ENCODE measurements around the gene RSBN1L. TPM values are rescaled to one million over a fixed set of nuclear protein-coding genes. Genes with fewer than 3 reads are reported as not detected.

RSBN1L gene
- total RNA-seq, 1 experiment from 2014 or later = 15.5 TPM

GRCh38 chr7:77699056-77699455, 2.8 kb downstream of the RSBN1L start:
- no peak overlapping the region for H3K9ac ChIP-seq (ENCODE audit: low read length)
- no peaks in the 10 kb centered on the region for H4K20me1 ChIP-seq (ENCODE audit: insufficient read depth)
- no peaks in the 10 kb centered on the region for H3K9me3 ChIP-seq (ENCODE audit: control insufficient read depth in 1 of 2, insufficient read depth in 1 of 2, low read depth in 1 of 2, low read length in 2 of 2)
- no peak for ATAC-seq
- CTCF ChIA-PET = no interaction called here
- POLR2A ChIA-PET = no interaction called here
- H3K27me3 ChIP-seq (ENCODE audit: insufficient read depth, low read length) = no peaks in the 10 kb centered on the region
- TF ChIP-seq ZNF274 (IDR thresholded peaks at IDR 0.05; ENCODE audit: low read depth, low read length) (no peak), EZH2 (IDR thresholded peaks at IDR 0.05) (no peak), POLR2A (IDR thresholded peaks at IDR 0.05; ENCODE audit: borderline replicate concordance, extremely low read depth, insufficient read depth, insufficient read length) (no peak), YY1 (IDR thresholded peaks at IDR 0.05; ENCODE audit: extremely low read depth, insufficient replicate concordance, low read depth, low read length) (no peak), ELF1 (IDR thresholded peaks at IDR 0.05; ENCODE audit: borderline replicate concordance, low read depth) (no peak), CBX3 (IDR thresholded peaks at IDR 0.05; ENCODE audit: low read depth) (no peak), FOSL1 (IDR thresholded peaks at IDR 0.05; ENCODE audit: low read depth) (no peak), SP1 (IDR thresholded peaks at IDR 0.05; ENCODE audit: low read depth) (no peak), ZFX (IDR thresholded peaks at IDR 0.05) (no peak)
- TF ChIP-seq, protein P1, sequence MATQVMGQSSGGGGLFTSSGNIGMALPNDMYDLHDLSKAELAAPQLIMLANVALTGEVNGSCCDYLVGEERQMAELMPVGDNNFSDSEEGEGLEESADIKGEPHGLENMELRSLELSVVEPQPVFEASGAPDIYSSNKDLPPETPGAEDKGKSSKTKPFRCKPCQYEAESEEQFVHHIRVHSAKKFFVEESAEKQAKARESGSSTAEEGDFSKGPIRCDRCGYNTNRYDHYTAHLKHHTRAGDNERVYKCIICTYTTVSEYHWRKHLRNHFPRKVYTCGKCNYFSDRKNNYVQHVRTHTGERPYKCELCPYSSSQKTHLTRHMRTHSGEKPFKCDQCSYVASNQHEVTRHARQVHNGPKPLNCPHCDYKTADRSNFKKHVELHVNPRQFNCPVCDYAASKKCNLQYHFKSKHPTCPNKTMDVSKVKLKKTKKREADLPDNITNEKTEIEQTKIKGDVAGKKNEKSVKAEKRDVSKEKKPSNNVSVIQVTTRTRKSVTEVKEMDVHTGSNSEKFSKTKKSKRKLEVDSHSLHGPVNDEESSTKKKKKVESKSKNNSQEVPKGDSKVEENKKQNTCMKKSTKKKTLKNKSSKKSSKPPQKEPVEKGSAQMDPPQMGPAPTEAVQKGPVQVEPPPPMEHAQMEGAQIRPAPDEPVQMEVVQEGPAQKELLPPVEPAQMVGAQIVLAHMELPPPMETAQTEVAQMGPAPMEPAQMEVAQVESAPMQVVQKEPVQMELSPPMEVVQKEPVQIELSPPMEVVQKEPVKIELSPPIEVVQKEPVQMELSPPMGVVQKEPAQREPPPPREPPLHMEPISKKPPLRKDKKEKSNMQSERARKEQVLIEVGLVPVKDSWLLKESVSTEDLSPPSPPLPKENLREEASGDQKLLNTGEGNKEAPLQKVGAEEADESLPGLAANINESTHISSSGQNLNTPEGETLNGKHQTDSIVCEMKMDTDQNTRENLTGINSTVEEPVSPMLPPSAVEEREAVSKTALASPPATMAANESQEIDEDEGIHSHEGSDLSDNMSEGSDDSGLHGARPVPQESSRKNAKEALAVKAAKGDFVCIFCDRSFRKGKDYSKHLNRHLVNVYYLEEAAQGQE (IDR thresholded peaks at IDR 0.05; ENCODE audit: low read depth) = no peak
- H3K36me3 ChIP-seq (ENCODE audit: control insufficient read depth in 1 of 2, insufficient read depth in 2 of 2, low read length in 2 of 2) = no peaks in the 10 kb centered on the region
- H3K79me2 ChIP-seq (ENCODE audit: insufficient read depth, low read length) = peaks cover 93% of the 10 kb centered on the region
- H3K27ac ChIP-seq (ENCODE audit: low read depth, low read length) = no peak overlapping the region
- no peak overlapping the region for H3K4me2 ChIP-seq (ENCODE audit: low read length)
- no peak overlapping the region for H3K4me3 ChIP-seq (replicated peaks in 1 of 2; ENCODE audit: low read depth in 1 of 2, low read length in 2 of 2)
- no peaks in the 10 kb centered on the region for H3K9me2 ChIP-seq (ENCODE audit: insufficient read depth)
- intact Hi-C loops (cut with micrococcal nuclease) = no loop called here
- no peak for DNase-seq (ENCODE audit: low read depth, low spot score)
- H3K4me1 ChIP-seq (ENCODE audit: control insufficient read depth in 1 of 2, insufficient read depth in 2 of 2, low read length in 2 of 2) = peaks cover 7 to 17% of the 10 kb centered on the region in 2 experiments; a peak in 2 of 4 replicates
- RAD21 ChIA-PET (ENCODE audit: low non-redundant PET in 1 of 2, low total read pairs in 2 of 2, uncharacterized antibody in 2 of 2, unreplicated experiment in 2 of 2) = no interaction called here
- no TSS peak for BruUV-seq (replicated peaks)
- H2AFZ ChIP-seq (ENCODE audit: low read depth, low read length, poor library complexity, severe bottlenecking) = no peak overlapping the region

All from HCT116 (cell line).